OCI-LY7 (cell line): ENCODE measurements around the gene TM6SF1. TPM values are rescaled to one million over a fixed set of nuclear protein-coding genes. Genes with fewer than 3 reads are reported as not detected.
"Not testable (repeated sequence)": the region's sequence is repeated elsewhere in the genome, so short reads cannot be mapped to it uniquely, and the experiment has no call there.

ENCODE experiments used
- BruUV-seq: library from RNA; stranded (reverse); fragments of 400-500 nt; replicated peaks from 2 replicates; lab custom pipeline; 2021; lab: Mats Ljungman, UMichigan
- CTCF ChIA-PET: fragments of 300-600 bp; sonication (Branson Sonifier 250); formaldehyde crosslinking; loops from one replicate; lab custom pipeline; 2022; ENCODE audit warnings: antibody characterized with exemption; ENCODE audit not compliant: unreplicated experiment; lab: Charles Lee
- POLR2A ChIA-PET: fragments of 300-600 bp; sonication (Branson Sonifier 250); formaldehyde crosslinking; loops from one replicate; lab custom pipeline; 2022; ENCODE audit warnings: antibody characterized with exemption; lab: Charles Lee
- DNase-seq: peaks from one replicate; pipeline ENCODE4 v3.0.0-alpha.2; 2015; ENCODE audit warnings: low spot score
- H2AFZ ChIP-seq: fragments of 200-600 bp; sonication (generic), shearing (Covaris generic); 2 replicates; pipeline ENCODE4 v1.6.1; 2014; ENCODE audit warnings: mild to moderate bottlenecking, antibody characterized with exemption, low read length, moderate library complexity
- H3K27ac ChIP-seq: fragments of 200-600 bp; sonication (generic); 2 replicates; pipeline ENCODE4 v1.5.1; 2014; ENCODE audit warnings: mixed run types, low read depth, mild to moderate bottlenecking, moderate library complexity, low read length, inconsistent platforms; ENCODE audit not compliant: poor library complexity, severe bottlenecking
- H3K36me3 ChIP-seq: fragments of 200-600 bp; sonication (generic); 2 replicates; pipeline ENCODE4 v1.6.1; 2014; ENCODE audit warnings: mild to moderate bottlenecking, antibody characterized with exemption, low read length, moderate library complexity, mixed read lengths; ENCODE audit not compliant: insufficient read depth
- H3K4me1 ChIP-seq: fragments of 200-600 bp; sonication (generic); 2 replicates; pipeline ENCODE4 v1.5.1; 2014; ENCODE audit warnings: mild to moderate bottlenecking, low read length; ENCODE audit not compliant: insufficient read depth, poor library complexity, severe bottlenecking
- H3K4me2 ChIP-seq: fragments of 200-600 bp; sonication (generic); 2 replicates; pipeline ENCODE4 v1.6.1; 2014; ENCODE audit warnings: mild to moderate bottlenecking, low read length
- H3K4me3 ChIP-seq: fragments of 200-600 bp; sonication (generic); 2 replicates; pipeline ENCODE4 v1.5.1; 2014; ENCODE audit warnings: mild to moderate bottlenecking, low read depth, low read length; ENCODE audit not compliant: poor library complexity, severe bottlenecking
- H3K79me2 ChIP-seq: fragments of 200-600 bp; sonication (generic); 2 replicates; pipeline ENCODE4 v1.6.1; 2016; ENCODE audit warnings: low read depth, mild to moderate bottlenecking, low read length, moderate library complexity, mixed read lengths; ENCODE audit not compliant: insufficient read depth
- H3K9me2 ChIP-seq: fragments of 200-600 bp; sonication (generic); 2 replicates; pipeline ENCODE4 v1.6.1; 2016; ENCODE audit warnings: mild to moderate bottlenecking, low read length, mixed read lengths; ENCODE audit not compliant: insufficient read depth
- H3K9me3 ChIP-seq: fragments of 200-600 bp; sonication (generic); 2 replicates; pipeline ENCODE4 v1.6.1; 2014; ENCODE audit warnings: mild to moderate bottlenecking, mixed run types, low read length, mixed read lengths
- H4K20me1 ChIP-seq: fragments of 200-600 bp; sonication (generic); 2 replicates; pipeline ENCODE4 v1.6.1; 2014; ENCODE audit warnings: mild to moderate bottlenecking, antibody characterized with exemption, low read length, moderate library complexity, mixed read lengths; ENCODE audit not compliant: insufficient read depth
- CTCF ChIP-seq: fragments of 200-600 bp; sonication (generic); conservative IDR thresholded peaks from 2 replicates; pipeline ENCODE4 v1.5.1; 2014; ENCODE audit warnings: mild to moderate bottlenecking, antibody characterized with exemption, low read length, moderate library complexity, mixed read lengths
- EZH2phosphoT487 ChIP-seq: fragments of 200-600 bp; sonication (generic); IDR thresholded peaks from 2 replicates; pipeline ENCODE4 v1.6.1; 2018; ENCODE audit warnings: low read depth, borderline replicate concordance, mild to moderate bottlenecking, mixed run types, antibody characterized with exemption, low read length, moderate library complexity, mixed read lengths
- intact Hi-C: fragments of 100-400 bp; cut with micrococcal nuclease; formaldehyde crosslinking; loops from one replicate; pipeline ENCODE4 v1.10.0; 2022; ENCODE audit not compliant: unreplicated experiment
- total RNA-seq, 2 experiments: library from RNA; depleted of rRNA in 1 of 2; stranded (reverse); fragments of >200 nt in 1 of 2; shearing (Covaris generic) in 1 of 2; gene quantifications; 2 replicates each; pipeline ENCODE4 v1.2.3, GENCODE V29; 2014 to 2022

TM6SF1 gene
- total RNA-seq, 2 experiments from 2014 or later: 27.2 to 28.7 TPM

DNA sequence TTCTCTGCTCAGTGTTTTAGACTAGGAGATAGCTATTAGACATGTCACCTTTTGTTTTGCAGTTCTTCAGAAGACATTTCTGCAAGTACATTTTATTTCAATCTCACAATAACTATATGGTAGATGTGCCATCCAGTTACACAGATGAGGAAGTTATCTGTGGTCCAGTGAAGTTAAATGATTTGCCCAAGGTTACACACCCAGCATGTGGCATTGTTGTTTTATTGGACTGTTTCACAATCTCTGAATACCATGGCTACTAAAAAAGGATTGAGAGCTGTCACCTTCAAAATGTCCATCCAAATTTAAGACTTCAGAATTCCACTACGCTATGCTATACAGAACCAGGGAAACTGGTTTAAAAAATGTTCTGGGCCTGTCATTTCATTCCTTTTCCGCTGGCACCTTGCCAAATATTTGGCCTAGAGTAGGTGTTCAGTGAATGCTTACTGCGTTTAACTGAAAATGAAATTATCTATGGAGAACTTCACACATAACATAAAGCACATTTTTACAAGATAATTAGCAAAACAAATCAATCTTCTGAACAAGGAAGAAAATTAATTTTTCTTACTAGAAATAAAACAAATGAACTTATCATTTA lies 20.2 kb downstream of the TM6SF1 start:
- no peaks in the 10 kb centered on the region for H4K20me1 ChIP-seq
- intact Hi-C loops: no loop called here
- H3K4me3 ChIP-seq: no peak overlapping the region
- peaks cover 76% of the 10 kb centered on the region for H3K36me3 ChIP-seq
- H2AFZ ChIP-seq: no peak overlapping the region
- no peak overlapping the region for H3K27ac ChIP-seq
- no TSS peak for BruUV-seq
- no peak overlapping the region for H3K4me2 ChIP-seq
- no peaks in the 10 kb centered on the region for H3K79me2 ChIP-seq
- H3K4me1 ChIP-seq: no peaks in the 10 kb centered on the region
- TF ChIP-seq CTCF: no peak
- no peak for TF ChIP-seq EZH2phosphoT487
- DNase-seq: no peak
- ChIA-PET POLR2A (interaction anchor here (1.7 kb wide), 1 partner anchor 21 kb away, joined by 4 read pairs; no protein-coding TSS in a partner anchor), CTCF (no interaction called here)
- H3K9me3 ChIP-seq: no peaks in the 10 kb centered on the region
- no peaks in the 10 kb centered on the region for H3K9me2 ChIP-seq

DNA sequence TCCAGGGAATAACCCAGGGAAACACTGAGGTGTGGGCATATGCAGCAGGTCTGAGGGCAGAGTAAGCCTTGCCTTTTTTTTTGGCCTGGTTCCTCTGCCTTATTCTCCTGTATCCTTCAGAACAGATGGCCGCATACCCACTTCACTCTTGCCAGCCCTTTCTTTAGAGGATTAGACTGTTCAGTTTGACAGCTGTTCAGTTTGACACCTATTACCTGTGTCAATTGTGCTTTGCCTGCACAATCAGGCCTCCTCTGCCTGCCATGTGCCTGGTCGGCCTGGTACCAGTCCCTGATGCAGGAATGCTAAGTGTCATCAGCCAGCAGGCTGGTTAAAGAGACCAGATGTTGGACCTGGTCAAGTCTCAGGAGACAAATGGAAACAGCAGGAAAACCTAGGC lies 22.3 kb downstream of the TM6SF1 start:
- H3K4me1 ChIP-seq: no peaks in the 10 kb centered on the region
- ChIA-PET CTCF (no interaction called here), POLR2A (no interaction called here)
- intact Hi-C loops: no loop called here
- no peak overlapping the region for H3K4me3 ChIP-seq
- peaks cover 83% of the 10 kb centered on the region for H3K36me3 ChIP-seq
- no peak overlapping the region for H3K27ac ChIP-seq
- H4K20me1 ChIP-seq: no peaks in the 10 kb centered on the region
- TF ChIP-seq CTCF (no peak), EZH2phosphoT487 (no peak)
- H3K9me2 ChIP-seq: no peaks in the 10 kb centered on the region
- H3K9me3 ChIP-seq: no peaks in the 10 kb centered on the region
- no peak for DNase-seq
- H3K79me2 ChIP-seq: no peaks in the 10 kb centered on the region
- H3K4me2 ChIP-seq: no peak overlapping the region
- no peak overlapping the region for H2AFZ ChIP-seq
- BruUV-seq: no TSS peak

GRCh38 chr15:83132861-83133523 lies 25.5 kb downstream of the TM6SF1 start:
- Histone ChIP-seq H3K36me3 (peaks cover 84% of the 10 kb centered on the region), H3K4me1 (no peaks in the 10 kb centered on the region), H4K20me1 (no peaks in the 10 kb centered on the region), H3K79me2 (no peaks in the 10 kb centered on the region), H3K9me2 (no peaks in the 10 kb centered on the region), H3K4me3 (no peak overlapping the region), H2AFZ (no peak overlapping the region), H3K4me2 (no peak overlapping the region), H3K27ac (no peak overlapping the region), H3K9me3 (no peaks in the 10 kb centered on the region)
- no TSS peak for BruUV-seq
- ChIA-PET CTCF (no interaction called here), POLR2A (no interaction called here)
- no peak for TF ChIP-seq EZH2phosphoT487
- no peak for TF ChIP-seq CTCF
- intact Hi-C loops: no loop called here
- no peak for DNase-seq

DNA sequence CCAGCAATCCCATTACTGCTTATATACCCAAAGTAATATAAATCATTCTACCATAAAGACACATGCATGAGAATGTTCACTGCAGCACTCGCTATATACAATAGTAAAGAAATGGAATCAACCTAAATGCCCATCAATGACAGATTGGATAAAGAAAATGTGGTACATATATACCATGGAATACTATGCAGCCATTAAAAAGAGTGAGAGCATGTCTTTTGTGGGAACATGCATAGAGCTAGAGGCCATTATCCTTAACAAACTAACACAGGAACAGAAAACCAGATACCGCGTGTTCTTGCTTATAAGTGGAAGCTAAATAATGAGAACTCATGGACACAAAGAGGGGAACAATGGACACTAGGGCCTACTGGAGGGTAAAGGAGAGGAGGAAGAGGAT lies 34.7 kb downstream of the TM6SF1 start:
- H3K27ac ChIP-seq, H3K9me3 ChIP-seq, DNase-seq, H3K4me1 ChIP-seq, POLR2A ChIA-PET, H3K79me2 ChIP-seq, H4K20me1 ChIP-seq, H3K4me3 ChIP-seq, CTCF ChIA-PET, H3K9me2 ChIP-seq, BruUV-seq, H3K4me2 ChIP-seq, H2AFZ ChIP-seq, intact Hi-C loops: not testable (repeated sequence)
- peaks cover 42% of the 10 kb centered on the region for H3K36me3 ChIP-seq
